SK-N-MC (cell line): ENCODE results near the gene RHBDD2.

Source experiments
- EZH2 ChIP-seq: fragments of 200-600 bp; sonication (generic); IDR thresholded peaks from one replicate; pipeline ENCODE4 v1.6.1; 2017; ENCODE audit warnings: antibody characterized with exemption
- FOXP2 ChIP-seq: optimal IDR thresholded peaks from 2 replicates; pipeline ENCODE3; 2011; ENCODE audit warnings: mild to moderate bottlenecking, moderate library complexity; ENCODE audit not compliant: insufficient read depth; ENCODE audit errors: extremely low read length, control extremely low read depth
- POLR2AphosphoS5 ChIP-seq: IDR thresholded peaks from 2 replicates; pipeline ENCODE4 v1.6.1; 2012; ENCODE audit warnings: mild to moderate bottlenecking, low read depth, low read length, borderline replicate concordance

DNA sequence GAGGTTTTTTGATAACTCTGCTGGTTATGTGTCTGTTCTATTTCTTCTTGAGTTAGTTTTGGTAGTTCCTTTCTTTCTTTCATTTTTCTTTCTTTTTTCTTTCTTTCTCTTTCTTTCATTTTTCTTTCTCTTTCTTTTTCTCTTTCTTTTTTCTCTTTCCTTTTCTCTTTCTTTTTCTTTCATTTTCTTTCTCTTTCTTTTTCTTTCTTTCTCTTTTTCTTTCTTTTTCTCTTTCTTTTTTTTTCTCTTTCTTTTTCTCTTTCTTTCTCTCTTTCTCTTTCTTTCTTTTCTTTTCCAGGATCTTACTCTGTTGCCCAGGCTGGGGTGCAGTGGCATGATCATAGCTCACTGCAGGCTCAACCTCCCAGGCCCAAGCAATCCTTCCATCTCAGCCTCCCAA is 20.4 kb upstream of the RHBDD2 start:
- TF ChIP-seq POLR2AphosphoS5 (no peak), EZH2 (no peak), FOXP2 (no peak)
